ENCODE data around the gene KCNJ10.

The KCNJ10 gene

GRCh38 chr1:160101037-160101716 is 31.2 kb upstream of the KCNJ10 start:
- H3K4me3 ChIP-seq (ENCODE audit: low read depth, low read length) = no peak overlapping the region
- no peak for DNase-seq (ENCODE audit: low read depth)

- no peak for DNase-seq (ENCODE audit: low read depth)
- H3K4me3 ChIP-seq (ENCODE audit: low read depth, low read length) = no peak overlapping the region
Observed at GRCh38 chr1:160099716-160100375, 29.9 kb upstream of the KCNJ10 start.

- peak overlapping the region; percentile 57 for H3K4me3 ChIP-seq (ENCODE audit: low read depth, low read length)
- peak; percentile 74 for DNase-seq (ENCODE audit: low read depth)
Observed at GRCh38 chr1:160098852-160099561, 29.0 kb upstream of the KCNJ10 start.

- DNase-seq (ENCODE audit: low read depth) = peak; percentile 39
- H3K4me3 ChIP-seq (ENCODE audit: low read depth, low read length) = peak within 1 kb of the TSS; percentile 73
Observed at GRCh38 chr1:160097911-160098851, 28.2 kb upstream of the KCNJ10 start, which contains the start of gene IGSF8. Gene IGSF8, minus strand, starts transcription at chr1:160098619. Its CDS starts 147 bp downstream, at chr1:160098472.

GRCh38 chr1:160097151-160097910 is 27.4 kb upstream of the KCNJ10 start:
- H3K4me3 ChIP-seq (ENCODE audit: low read depth, low read length) = peak overlapping the region; percentile 73
- no peak for DNase-seq (ENCODE audit: low read depth)

GRCh38 chr1:160096274-160097116 is 26.5 kb upstream of the KCNJ10 start:
- H3K4me3 ChIP-seq (ENCODE audit: low read depth, low read length) = no peak overlapping the region
- peak; percentile 19 for DNase-seq (ENCODE audit: low read depth)

GRCh38 chr1:160095382-160096105 is 25.6 kb upstream of the KCNJ10 start:
- no peak for DNase-seq (ENCODE audit: low read depth)
- H3K4me3 ChIP-seq (ENCODE audit: low read depth, low read length) = no peak overlapping the region

- H3K4me3 ChIP-seq (ENCODE audit: low read depth, low read length) = no peak overlapping the region
- DNase-seq (ENCODE audit: low read depth) = no peak
Observed at GRCh38 chr1:160094806-160095205, 24.8 kb upstream of the KCNJ10 start.

- H3K4me3 ChIP-seq (ENCODE audit: low read depth, low read length) = no peak overlapping the region
- no peak for DNase-seq (ENCODE audit: low read depth)
Observed at GRCh38 chr1:160094291-160094625, 24.3 kb upstream of the KCNJ10 start.

- no peak for DNase-seq (ENCODE audit: low read depth)
- H3K4me3 ChIP-seq (ENCODE audit: low read depth, low read length) = no peak overlapping the region
Observed at GRCh38 chr1:160093624-160094290, 23.8 kb upstream of the KCNJ10 start.

GRCh38 chr1:160093069-160093395 is 23.1 kb upstream of the KCNJ10 start:
- no peak overlapping the region for H3K4me3 ChIP-seq (ENCODE audit: low read depth, low read length)
- DNase-seq (ENCODE audit: low read depth) = no peak

- H3K4me3 ChIP-seq (ENCODE audit: low read depth, low read length) = no peak overlapping the region
- DNase-seq (ENCODE audit: low read depth) = no peak
Observed at GRCh38 chr1:160092366-160093068, 22.6 kb upstream of the KCNJ10 start.

GRCh38 chr1:160091666-160092223 is 21.8 kb upstream of the KCNJ10 start:
- no peak overlapping the region for H3K4me3 ChIP-seq (ENCODE audit: low read depth, low read length)
- no peak for DNase-seq (ENCODE audit: low read depth)

GRCh38 chr1:160090760-160091159 is 20.8 kb upstream of the KCNJ10 start:
- DNase-seq (ENCODE audit: low read depth) = no peak

GRCh38 chr1:160089883-160090282 is 19.9 kb upstream of the KCNJ10 start:
- no peak overlapping the region for H3K4me3 ChIP-seq (ENCODE audit: low read depth, low read length)
- DNase-seq (ENCODE audit: low read depth) = no peak

More at GRCh38 chr1:160090760-160091159, 20.8 kb upstream of the KCNJ10 start:
- H3K4me3 ChIP-seq (ENCODE audit: low read depth, low read length) = no peak overlapping the region

- no peak overlapping the region for H3K4me3 ChIP-seq (ENCODE audit: low read depth, low read length)
- DNase-seq (ENCODE audit: low read depth) = no peak
Observed at GRCh38 chr1:160087118-160087662, 17.2 kb upstream of the KCNJ10 start.
